Peyer's patch (tissue), 4 donors: ENCODE data around the gene RECK.

Experiments used
- CTCF ChIP-seq, 6 experiments: fragments of 450-650 bp in 4 of 6; fragments of 200-600 bp in 2 of 6; sonication (generic) in 1 of 6; IDR thresholded peaks; one replicate each; pipeline ENCODE4 v1.5.1; 2017 to 2019; ENCODE audit warnings: antibody characterized with exemption in 6 of 6, mild to moderate bottlenecking in 3 of 6, moderate library complexity in 1 of 6
- POLR2A ChIP-seq, 2 donors: fragments of 450-650 bp; IDR thresholded peaks; one replicate each; pipeline ENCODE4 v1.5.1; 2017; ENCODE audit warnings: antibody characterized with exemption in 2 of 2, mild to moderate bottlenecking in 2 of 2, moderate library complexity in 2 of 2

GRCh38 chr9:36112516-36112915 is 75.8 kb downstream of the RECK start:
- TF ChIP-seq CTCF (IDR thresholded peaks at IDR 0.05) (no peak), POLR2A (IDR thresholded peaks at IDR 0.05) (no peak)
